ENCODE measurements around the gene SERPINB12. TPM values are rescaled to one million over a fixed set of nuclear protein-coding genes. Genes with fewer than 3 reads are reported as not detected.

Gene SERPINB12
- total and polyA plus RNA-seq, 2 of the 13 experiments (the other 11 are each of a cell fraction or from before 2014, with no cell fraction given) = not detected

DNA sequence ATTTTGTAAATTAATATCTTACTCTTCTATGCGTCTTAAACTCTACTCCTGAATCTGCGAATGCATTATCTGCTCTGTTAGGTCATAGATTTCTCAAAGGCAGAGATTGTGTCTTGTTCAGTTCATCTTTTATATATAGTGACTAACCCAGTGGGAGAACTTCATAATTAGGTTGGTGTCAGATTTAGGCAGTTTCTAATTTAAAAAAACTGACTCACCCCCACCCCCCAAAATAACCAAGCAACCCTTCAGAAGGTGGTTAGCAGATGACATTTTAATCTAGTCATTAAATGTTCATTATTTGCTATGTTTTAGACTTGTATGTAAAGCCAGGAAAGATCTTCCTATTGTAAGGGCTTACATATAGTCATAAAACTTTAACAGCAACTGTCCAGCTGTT, 10.4 kb downstream of the SERPINB12 start:
- no peak overlapping the region for H3K4me2 ChIP-seq (ENCODE audit: low read depth, low read length)
- TF ChIP-seq ZNF235 (CRISPR knock-in tag; IDR thresholded peaks at IDR 0.05; ENCODE audit: borderline replicate concordance) (no peak), ZNF10 (CRISPR knock-in tag; IDR thresholded peaks at IDR 0.05; ENCODE audit: borderline replicate concordance, low read depth) (no peak), MAZ (IDR thresholded peaks at IDR 0.05; ENCODE audit: borderline replicate concordance, low read depth, low read length) (no peak), MAZ (CRISPR knock-in tag; IDR thresholded peaks at IDR 0.05; ENCODE audit: low read depth) (no peak)
- TF ChIP-seq, protein P1, sequence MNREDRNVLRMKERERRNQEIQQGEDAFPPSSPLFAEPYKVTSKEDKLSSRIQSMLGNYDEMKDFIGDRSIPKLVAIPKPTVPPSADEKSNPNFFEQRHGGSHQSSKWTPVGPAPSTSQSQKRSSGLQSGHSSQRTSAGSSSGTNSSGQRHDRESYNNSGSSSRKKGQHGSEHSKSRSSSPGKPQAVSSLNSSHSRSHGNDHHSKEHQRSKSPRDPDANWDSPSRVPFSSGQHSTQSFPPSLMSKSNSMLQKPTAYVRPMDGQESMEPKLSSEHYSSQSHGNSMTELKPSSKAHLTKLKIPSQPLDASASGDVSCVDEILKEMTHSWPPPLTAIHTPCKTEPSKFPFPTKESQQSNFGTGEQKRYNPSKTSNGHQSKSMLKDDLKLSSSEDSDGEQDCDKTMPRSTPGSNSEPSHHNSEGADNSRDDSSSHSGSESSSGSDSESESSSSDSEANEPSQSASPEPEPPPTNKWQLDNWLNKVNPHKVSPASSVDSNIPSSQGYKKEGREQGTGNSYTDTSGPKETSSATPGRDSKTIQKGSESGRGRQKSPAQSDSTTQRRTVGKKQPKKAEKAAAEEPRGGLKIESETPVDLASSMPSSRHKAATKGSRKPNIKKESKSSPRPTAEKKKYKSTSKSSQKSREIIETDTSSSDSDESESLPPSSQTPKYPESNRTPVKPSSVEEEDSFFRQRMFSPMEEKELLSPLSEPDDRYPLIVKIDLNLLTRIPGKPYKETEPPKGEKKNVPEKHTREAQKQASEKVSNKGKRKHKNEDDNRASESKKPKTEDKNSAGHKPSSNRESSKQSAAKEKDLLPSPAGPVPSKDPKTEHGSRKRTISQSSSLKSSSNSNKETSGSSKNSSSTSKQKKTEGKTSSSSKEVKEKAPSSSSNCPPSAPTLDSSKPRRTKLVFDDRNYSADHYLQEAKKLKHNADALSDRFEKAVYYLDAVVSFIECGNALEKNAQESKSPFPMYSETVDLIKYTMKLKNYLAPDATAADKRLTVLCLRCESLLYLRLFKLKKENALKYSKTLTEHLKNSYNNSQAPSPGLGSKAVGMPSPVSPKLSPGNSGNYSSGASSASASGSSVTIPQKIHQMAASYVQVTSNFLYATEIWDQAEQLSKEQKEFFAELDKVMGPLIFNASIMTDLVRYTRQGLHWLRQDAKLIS (CRISPR knock-in tag; IDR thresholded peaks at IDR 0.05) = no peak
- in situ Hi-C loops (cut with HindIII; ENCODE audit: extremely low pct_ligation_motif_present, low pct_unique_long_range_greater_than_20kb) (no loop called here), intact Hi-C loops (cut with micrococcal nuclease; ENCODE audit: unreplicated experiment) (no loop called here)
- DNase-seq (ENCODE audit: low spot score) = no peak
- no peak for ATAC-seq
- no peaks in the 10 kb centered on the region for H3K36me3 ChIP-seq (replicated peaks in 1 of 2; ENCODE audit: control insufficient read depth in 1 of 2, insufficient read depth in 2 of 2, low read length in 2 of 2)
- POLR2A ChIA-PET = no interaction called here
- no peaks in the 10 kb centered on the region for H4K20me1 ChIP-seq (ENCODE audit: insufficient read depth, low read length)
- H3K27me3 ChIP-seq (ENCODE audit: control insufficient read depth in 1 of 2, insufficient read depth in 2 of 2, low read length in 2 of 2) = no peaks in the 10 kb centered on the region
- CTCF ChIA-PET (ENCODE audit: low intra/inter-chr PET ratio, low total read pairs) = no interaction called here
- no peaks in the 10 kb centered on the region for H3K4me1 ChIP-seq (ENCODE audit: insufficient read depth, low read length)
- H2AFZ ChIP-seq (ENCODE audit: low read length) = no peak overlapping the region
- no peaks in the 10 kb centered on the region for H3K79me2 ChIP-seq (ENCODE audit: insufficient read depth, low read length)
- H3K9me3 ChIP-seq (ENCODE audit: low read length) = no peaks in the 10 kb centered on the region
- 26% methylated on average over 2 of the region's 2 CpGs for WGBS (ENCODE audit: low lambda C conversion rate)
- no peak for FAIRE-seq
- no peak overlapping the region for H3K4me3 ChIP-seq (replicated peaks in 1 of 3; ENCODE audit: insufficient read depth in 1 of 3, low read depth in 2 of 3, low read length in 3 of 3)
- no peak overlapping the region for H3K27ac ChIP-seq (ENCODE audit: extremely low read length, insufficient read depth, low read length)
- H3K9ac ChIP-seq (ENCODE audit: insufficient read depth, low read depth, low read length) = no peak overlapping the region
- no TSS peak for BruUV-seq (replicated peaks)

DNA sequence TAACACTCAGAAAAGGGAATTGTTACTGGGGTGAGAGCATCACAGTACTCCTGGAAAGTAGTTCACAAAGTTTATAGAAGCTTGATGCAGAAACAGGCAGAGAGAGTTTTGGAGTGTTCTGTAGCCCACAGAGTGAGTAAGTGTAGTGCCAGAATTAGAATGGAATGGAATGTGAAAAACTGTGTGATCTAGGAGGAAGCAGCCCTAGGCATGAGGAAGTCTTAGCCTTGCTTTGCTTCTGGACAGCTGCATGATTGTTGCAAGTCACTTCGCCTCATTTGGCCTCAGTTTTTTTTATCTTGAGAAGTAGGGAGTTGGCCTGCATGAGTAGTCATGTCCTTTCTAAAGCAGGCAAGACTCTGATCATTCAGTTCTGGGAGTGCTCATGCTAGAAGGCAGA, 10.9 kb downstream of the SERPINB12 start:
- ChIA-PET POLR2A (no interaction called here), CTCF (ENCODE audit: low intra/inter-chr PET ratio, low total read pairs) (no interaction called here)
- Histone ChIP-seq H3K4me2 (ENCODE audit: low read depth, low read length) (no peak overlapping the region), H3K27ac (ENCODE audit: extremely low read length, insufficient read depth, low read length) (no peak overlapping the region), H3K27me3 (ENCODE audit: control insufficient read depth in 1 of 2, insufficient read depth in 2 of 2, low read length in 2 of 2) (no peaks in the 10 kb centered on the region), H3K4me1 (ENCODE audit: insufficient read depth, low read length) (no peaks in the 10 kb centered on the region), H3K9me3 (ENCODE audit: low read length) (no peaks in the 10 kb centered on the region), H3K79me2 (ENCODE audit: insufficient read depth, low read length) (no peaks in the 10 kb centered on the region), H3K4me3 (replicated peaks in 1 of 3; ENCODE audit: insufficient read depth in 1 of 3, low read depth in 2 of 3, low read length in 3 of 3) (no peak overlapping the region), H3K36me3 (replicated peaks in 1 of 2; ENCODE audit: control insufficient read depth in 1 of 2, insufficient read depth in 2 of 2, low read length in 2 of 2) (no peaks in the 10 kb centered on the region), H2AFZ (ENCODE audit: low read length) (no peak overlapping the region), H4K20me1 (ENCODE audit: insufficient read depth, low read length) (no peaks in the 10 kb centered on the region), H3K9ac (ENCODE audit: insufficient read depth, low read depth, low read length) (no peak overlapping the region)
- in situ Hi-C loops (cut with HindIII; ENCODE audit: extremely low pct_ligation_motif_present, low pct_unique_long_range_greater_than_20kb) (no loop called here), intact Hi-C loops (cut with micrococcal nuclease; ENCODE audit: unreplicated experiment) (no loop called here)
- no TSS peak for BruUV-seq (replicated peaks)
- no peak for ATAC-seq
- 0% methylated on average over 1 of the region's 1 CpG for WGBS (ENCODE audit: low lambda C conversion rate)
- no peak for DNase-seq (ENCODE audit: low spot score)
- no peak for FAIRE-seq
- no peak for TF ChIP-seq RBFOX2 (IDR thresholded peaks at IDR 0.05; ENCODE audit: low read depth, low read length)
- TF ChIP-seq, protein P2, sequence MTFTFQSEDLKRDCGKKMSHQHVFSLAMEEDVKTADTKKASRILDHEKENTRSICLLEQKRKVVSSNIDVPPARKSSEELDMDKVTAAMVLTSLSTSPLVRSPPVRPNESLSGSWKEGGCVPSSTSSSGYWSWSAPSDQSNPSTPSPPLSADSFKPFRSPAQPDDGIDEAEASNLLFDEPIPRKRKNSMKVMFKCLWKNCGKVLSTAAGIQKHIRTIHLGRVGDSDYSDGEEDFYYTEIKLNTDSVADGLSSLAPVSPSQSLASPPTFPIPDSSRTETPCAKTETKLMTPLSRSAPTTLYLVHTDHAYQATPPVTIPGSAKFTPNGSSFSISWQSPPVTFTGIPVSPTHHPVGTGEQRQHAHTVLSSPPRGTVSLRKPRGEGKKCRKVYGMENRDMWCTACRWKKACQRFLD (CRISPR knock-in tag; IDR thresholded peaks at IDR 0.05; ENCODE audit: borderline replicate concordance) = no peak
- TF ChIP-seq RXRA (CRISPR knock-in tag; IDR thresholded peaks at IDR 0.05) = no peak
- TF ChIP-seq SNAI1 (CRISPR knock-in tag; IDR thresholded peaks at IDR 0.05; ENCODE audit: borderline replicate concordance) = no peak

All from HepG2 (cell line).